GM13977 (cell line): ENCODE results near the gene OPRD1.
A peak's percentile ranks its signal among the peaks of the same experiment; 100 is the strongest.

Source experiments
- DNase-seq: peaks from one replicate; pipeline ENCODE4 v3.0.0; 2012; ENCODE audit warnings: low spot score
- in situ Hi-C: fragments of 300-500 bp; cut with MboI; formaldehyde crosslinking; loops from one replicate; pipeline ENCODE4 v1.12.0; 2022; ENCODE audit warnings: low sequenced_read_pairs, low pct_unique_long_range_greater_than_20kb, mixed read lengths, inconsistent platforms; ENCODE audit not compliant: unreplicated experiment
- TF ChIP-seq, protein P1 (sequence below): IDR thresholded peaks from 2 replicates; pipeline ENCODE4 v1.5.1; 2012; ENCODE audit warnings: mild to moderate bottlenecking, control low read depth; ENCODE audit not compliant: insufficient read depth; ENCODE audit errors: extremely low read depth, missing control alignments

The OPRD1 gene

GRCh38 chr1:28913786-28914227, 101.8 kb downstream of the OPRD1 start:
- TF ChIP-seq, protein P1, sequence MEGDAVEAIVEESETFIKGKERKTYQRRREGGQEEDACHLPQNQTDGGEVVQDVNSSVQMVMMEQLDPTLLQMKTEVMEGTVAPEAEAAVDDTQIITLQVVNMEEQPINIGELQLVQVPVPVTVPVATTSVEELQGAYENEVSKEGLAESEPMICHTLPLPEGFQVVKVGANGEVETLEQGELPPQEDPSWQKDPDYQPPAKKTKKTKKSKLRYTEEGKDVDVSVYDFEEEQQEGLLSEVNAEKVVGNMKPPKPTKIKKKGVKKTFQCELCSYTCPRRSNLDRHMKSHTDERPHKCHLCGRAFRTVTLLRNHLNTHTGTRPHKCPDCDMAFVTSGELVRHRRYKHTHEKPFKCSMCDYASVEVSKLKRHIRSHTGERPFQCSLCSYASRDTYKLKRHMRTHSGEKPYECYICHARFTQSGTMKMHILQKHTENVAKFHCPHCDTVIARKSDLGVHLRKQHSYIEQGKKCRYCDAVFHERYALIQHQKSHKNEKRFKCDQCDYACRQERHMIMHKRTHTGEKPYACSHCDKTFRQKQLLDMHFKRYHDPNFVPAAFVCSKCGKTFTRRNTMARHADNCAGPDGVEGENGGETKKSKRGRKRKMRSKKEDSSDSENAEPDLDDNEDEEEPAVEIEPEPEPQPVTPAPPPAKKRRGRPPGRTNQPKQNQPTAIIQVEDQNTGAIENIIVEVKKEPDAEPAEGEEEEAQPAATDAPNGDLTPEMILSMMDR: no peak
- in situ Hi-C loops: no loop called here
- DNase-seq: no peak

DNA sequence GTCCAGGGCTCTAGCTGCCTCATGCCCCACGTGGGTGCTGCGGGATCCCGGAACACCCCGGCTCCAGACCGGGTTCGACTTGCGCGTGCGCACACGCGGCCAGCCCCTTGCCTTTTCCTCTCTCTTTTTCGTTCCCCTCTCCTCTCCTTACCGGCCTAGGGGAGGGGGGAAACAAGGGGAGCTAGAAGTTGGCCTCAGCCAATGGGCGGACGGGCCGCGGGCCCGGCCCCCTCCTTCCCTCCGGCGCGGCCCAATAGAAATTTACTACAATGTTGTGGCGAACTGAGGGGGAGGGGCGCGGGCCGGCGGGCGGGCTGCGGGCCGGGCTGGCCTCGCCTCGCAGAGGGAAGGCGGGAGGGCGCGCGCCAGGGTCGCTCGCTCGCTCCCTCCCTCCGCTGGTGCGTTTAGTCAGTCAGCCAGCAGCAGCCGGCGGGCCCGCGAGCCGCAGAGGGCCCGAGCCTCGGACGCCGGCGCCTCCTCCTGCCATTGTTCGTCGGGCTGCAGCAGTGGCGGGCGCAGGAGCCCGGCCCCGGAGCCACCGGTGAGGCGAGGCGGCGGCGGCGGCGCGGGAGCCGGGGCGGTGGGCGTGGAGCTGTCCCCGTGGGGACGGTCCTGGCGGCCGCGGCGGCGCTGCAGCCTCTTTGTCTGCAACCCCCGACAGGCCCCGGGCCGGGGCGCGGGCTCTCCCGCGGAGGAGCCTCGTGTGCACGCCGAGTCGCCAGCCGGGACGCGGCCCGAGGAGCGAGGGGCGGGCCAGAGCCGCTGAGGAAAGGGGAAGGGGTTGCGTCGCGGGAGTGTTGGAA, 102.5 kb downstream of the OPRD1 start, which contains the start of gene EPB41:
Gene EPB41 (plus strand): TSS at position 342 of the 803 bp plus-strand sequence. CDS start 72,869 bp downstream, outside the sequence.
- peak; percentile 97 for DNase-seq
- in situ Hi-C loops: no loop called here
- TF ChIP-seq, protein P1: no peak

GRCh38 chr1:28915031-28915895, 103.3 kb downstream of the OPRD1 start:
- DNase-seq: peak; percentile 55
- TF ChIP-seq, protein P1: no peak
- in situ Hi-C loops: no loop called here

- TF ChIP-seq, protein P1: no peak
- DNase-seq: no peak
- in situ Hi-C loops: no loop called here
These were observed 105.8 kb downstream of the OPRD1 start for GRCh38 chr1:28917757-28918118.
